H9 (cell line): Measurements from ENCODE around the gene NECAB2. TPM values are rescaled to one million over a fixed set of nuclear protein-coding genes. Genes with fewer than 3 reads are reported as not detected.

ENCODE experiments used
- DNase-seq: peaks from one replicate; pipeline ENCODE4 v3.0.0-alpha.2; 2017
- H2AFZ ChIP-seq: one replicate; pipeline ENCODE4 v1.6.1; 2013; ENCODE audit warnings: mild to moderate bottlenecking, low read length, control low read depth, moderate library complexity
- H2AK5ac ChIP-seq: 2 replicates; pipeline ENCODE4 v1.6.1; 2013; ENCODE audit warnings: low read length, control low read depth, mixed read lengths; ENCODE audit not compliant: insufficient read length
- H2BK120ac ChIP-seq: one replicate; pipeline ENCODE4 v1.6.1; 2013; ENCODE audit warnings: low read depth, mild to moderate bottlenecking, low read length, control low read depth, inconsistent platforms; ENCODE audit not compliant: poor library complexity, severe bottlenecking
- H2BK12ac ChIP-seq: 2 replicates; pipeline ENCODE4 v1.6.1; 2013; ENCODE audit warnings: low read length, control low read depth, mixed read lengths, low read depth; ENCODE audit not compliant: insufficient read length
- H2BK15ac ChIP-seq: 2 replicates; pipeline ENCODE4 v1.6.1; 2013; ENCODE audit warnings: low read depth, low read length, control low read depth
- H2BK20ac ChIP-seq: one replicate; pipeline ENCODE4 v1.6.1; 2013; ENCODE audit warnings: low read depth, mild to moderate bottlenecking, low read length, control low read depth, inconsistent platforms; ENCODE audit not compliant: poor library complexity, severe bottlenecking
- H2BK5ac ChIP-seq: 2 replicates; pipeline ENCODE4 v1.6.1; 2013; ENCODE audit warnings: low read length, control low read depth, mixed read lengths; ENCODE audit not compliant: insufficient read length
- H3K14ac ChIP-seq: 2 replicates; pipeline ENCODE4 v1.6.1; 2013; ENCODE audit warnings: low read length, control low read depth; ENCODE audit not compliant: insufficient read depth
- H3K18ac ChIP-seq: 2 replicates; pipeline ENCODE4 v1.6.1; 2013; ENCODE audit warnings: low read depth, mild to moderate bottlenecking, mixed read lengths, low read length, control low read depth; ENCODE audit not compliant: insufficient read length
- H3K23ac ChIP-seq: 2 replicates; pipeline ENCODE4 v1.6.1; 2013; ENCODE audit warnings: low read length, control low read depth, mixed read lengths, low read depth; ENCODE audit not compliant: insufficient read length
- H3K23me2 ChIP-seq: 2 replicates; pipeline ENCODE4 v1.6.1; 2013; ENCODE audit warnings: low read depth, mild to moderate bottlenecking, mixed read lengths, low read length, control low read depth; ENCODE audit not compliant: insufficient read length, poor library complexity, severe bottlenecking
- H3K27ac ChIP-seq: 2 replicates; pipeline ENCODE4 v1.5.1; 2013; ENCODE audit warnings: low read length, control low read depth, mixed read lengths, low read depth; ENCODE audit not compliant: insufficient read length
- H3K27me3 ChIP-seq: 2 replicates; pipeline ENCODE4 v1.6.1; 2013; ENCODE audit warnings: low read length, control low read depth, inconsistent platforms; ENCODE audit not compliant: insufficient read depth
- H3K4ac ChIP-seq: 2 replicates; pipeline ENCODE4 v1.6.1; 2013; ENCODE audit warnings: low read depth, mild to moderate bottlenecking, control low read depth, inconsistent platforms, low read length, moderate library complexity
- H3K4me1 ChIP-seq: 2 replicates; pipeline ENCODE4 v1.6.1; 2013; ENCODE audit warnings: low read length, control low read depth, inconsistent platforms; ENCODE audit not compliant: insufficient read depth
- H3K4me2 ChIP-seq: 2 replicates; pipeline ENCODE4 v1.6.1; 2013; ENCODE audit warnings: low read length, control low read depth, mixed read lengths; ENCODE audit not compliant: insufficient read length, insufficient read depth
- H3K56ac ChIP-seq: 2 replicates; pipeline ENCODE4 v1.6.1; 2013; ENCODE audit warnings: low read depth, mild to moderate bottlenecking, mixed read lengths, low read length, control low read depth; ENCODE audit not compliant: insufficient read length
- H3K79me1 ChIP-seq: 2 replicates; pipeline ENCODE4 v1.6.1; 2013; ENCODE audit warnings: low read depth, mild to moderate bottlenecking, moderate library complexity, low read length, control low read depth, inconsistent platforms; ENCODE audit not compliant: insufficient read depth, poor library complexity, severe bottlenecking
- H3K79me2 ChIP-seq: 2 replicates; pipeline ENCODE4 v1.6.1; 2013; ENCODE audit warnings: low read length, control low read depth, inconsistent platforms; ENCODE audit not compliant: insufficient read depth
- H3K9ac ChIP-seq: 2 replicates; pipeline ENCODE4 v1.6.1; 2013; ENCODE audit warnings: low read length, control low read depth, mixed read lengths; ENCODE audit not compliant: insufficient read length; ENCODE audit errors: extremely low read depth
- H3K9me3 ChIP-seq: one replicate; pipeline ENCODE4 v1.6.1; 2013; ENCODE audit warnings: low read depth, low read length, inconsistent platforms; ENCODE audit not compliant: control insufficient read depth
- H3T11ph ChIP-seq: one replicate; pipeline ENCODE4 v1.6.1; 2013; ENCODE audit warnings: mild to moderate bottlenecking, low read length, control low read depth, inconsistent platforms
- H4K20me1 ChIP-seq: one replicate; pipeline ENCODE4 v1.6.1; 2013; ENCODE audit not compliant: control insufficient read depth, insufficient read length, insufficient read depth
- H4K5ac ChIP-seq: 2 replicates; pipeline ENCODE4 v1.6.1; 2013; ENCODE audit warnings: low read depth, mild to moderate bottlenecking, mixed read lengths, low read length, control low read depth; ENCODE audit not compliant: insufficient read length
- H4K8ac ChIP-seq: replicated peaks from 2 replicates; pipeline ENCODE4 v1.6.1; 2013; ENCODE audit warnings: low read length, control low read depth, mixed read lengths, low read depth; ENCODE audit not compliant: insufficient read length
- H4K91ac ChIP-seq: 2 replicates; pipeline ENCODE4 v1.6.1; 2013; ENCODE audit warnings: low read depth, mild to moderate bottlenecking, moderate library complexity, mixed read lengths, low read length, control low read depth; ENCODE audit not compliant: insufficient read length
- H3K27ac Mint-ChIP-seq, 3 experiments: 2 replicates in 2 of 3; 3 replicates in 1 of 3; pipeline ENCODE4 v1.8.0; 2020 to 2021; ENCODE audit warnings: mixed read lengths in 3 of 3, mild to moderate bottlenecking in 1 of 3, moderate library complexity in 1 of 3
- H3K27me3 Mint-ChIP-seq: 2 replicates; pipeline ENCODE4 v1.8.0; 2021; ENCODE audit warnings: low read depth, mild to moderate bottlenecking, moderate library complexity, mixed read lengths
- H3K36me3 Mint-ChIP-seq, 3 experiments: 2 replicates in 2 of 3; 3 replicates in 1 of 3; pipeline ENCODE4 v1.8.0; 2020 to 2021; ENCODE audit warnings: low read depth in 3 of 3, mixed read lengths in 3 of 3; ENCODE audit not compliant: insufficient read depth in 1 of 3
- H3K4me1 Mint-ChIP-seq, 2 experiments: 2 replicates each; pipeline ENCODE4 v1.8.0; 2020; ENCODE audit warnings: mixed read lengths in 2 of 2
- H3K4me3 Mint-ChIP-seq, 2 experiments: 2 replicates in 1 of 2; 3 replicates in 1 of 2; pipeline ENCODE4 v1.8.0; 2020 to 2021; ENCODE audit warnings: mild to moderate bottlenecking in 2 of 2, mixed read lengths in 2 of 2, moderate library complexity in 1 of 2
- H3K9me3 Mint-ChIP-seq, 2 experiments: 2 replicates in 1 of 2; 3 replicates in 1 of 2; pipeline ENCODE4 v1.8.0; 2020; ENCODE audit warnings: mild to moderate bottlenecking in 2 of 2, mixed read lengths in 2 of 2, moderate library complexity in 1 of 2
- CTCF ChIP-seq: fragments of 200-600 bp; sonication (generic); conservative IDR thresholded peaks from 3 replicates; pipeline ENCODE4 v1.8.0; 2021; ENCODE audit warnings: antibody characterized with exemption, mild to moderate bottlenecking
- WGBS: extraction: QIAGEN DNeasy Blood & Tissue Kit; methylation state at CpG from one replicate; pipeline ENCODE4 v1.1.7; 2013; ENCODE audit warnings: missing lambda C conversion rate, low lambda C conversion rate, mixed read lengths; ENCODE audit not compliant: insufficient read length; ENCODE audit errors: extremely low coverage; 5-methylcytosine and 5-hydroxymethylcytosine counted together
- total RNA-seq: library from RNA; stranded (reverse); gene quantifications from 2 replicates; pipeline ENCODE4 v1.2.1, GENCODE V29; 2021

NECAB2 gene
- total RNA-seq, 1 experiment from 2014 or later = 12.6 TPM

- Histone ChIP-seq H3K4ac (no peak overlapping the region), H3K4me1 (no peaks in the 10 kb centered on the region), H3K79me1 (no peaks in the 10 kb centered on the region), H4K91ac (no peak overlapping the region), H3K9ac (no peak overlapping the region), H3K79me2 (no peaks in the 10 kb centered on the region), H3K9me3 (no peaks in the 10 kb centered on the region), H3K27me3 (no peaks in the 10 kb centered on the region), H3K18ac (no peak overlapping the region), H2BK12ac (no peak overlapping the region), H4K20me1 (no peaks in the 10 kb centered on the region), H3K27ac (no peak overlapping the region), H3K23ac (no peak overlapping the region), H2BK20ac (no peak overlapping the region), H4K5ac (no peak overlapping the region), H4K8ac (no peak overlapping the region), H3K14ac (no peak overlapping the region; the same call in 1 of the 2 replicates), H2AFZ (no peak overlapping the region), H2BK15ac (no peak overlapping the region), H3T11ph (no peak overlapping the region), H3K23me2 (no peaks in the 10 kb centered on the region), H2AK5ac (no peak overlapping the region), H2BK5ac (no peak overlapping the region), H2BK120ac (no peak overlapping the region), H3K56ac (no peak overlapping the region), H3K4me2 (no peak overlapping the region)
- Mint-ChIP-seq H3K4me3 (no peak overlapping the region), H3K27me3 (no peaks in the 10 kb centered on the region; the same call in none of the 2 replicates), H3K4me1 (0 out of 4 replicates have a peak, but pooled peaks cover 0 to 5% of the 10 kb centered on the region in 2 experiments), H3K36me3 (no peaks in the 10 kb centered on the region), H3K27ac (peak overlapping the region in 1 of 3 experiments; percentile 21; a peak in 1 of 7 replicates), H3K9me3 (no peaks in the 10 kb centered on the region; a peak in 2 of 5 replicates)
- TF ChIP-seq CTCF = no peak
- WGBS = no CpG with 5 or more reads among the region's 21 CpGs
- DNase-seq = no peak
Observed at GRCh38 chr16:83946781-83947566, 21.1 kb upstream of the NECAB2 start.
